HG03196 (cell line): ENCODE measurements around the gene GPBP1.
"Not testable (repeated sequence)": the region's sequence is repeated elsewhere in the genome, so short reads cannot be mapped to it uniquely, and the experiment has no call there.

ENCODE experiments used
- ATAC-seq: cut with Tn5 transposase; IDR thresholded peaks from one replicate; pipeline ENCODE4 v1.9.1; 2021; ENCODE audit not compliant: unreplicated experiment

Gene GPBP1

DNA sequence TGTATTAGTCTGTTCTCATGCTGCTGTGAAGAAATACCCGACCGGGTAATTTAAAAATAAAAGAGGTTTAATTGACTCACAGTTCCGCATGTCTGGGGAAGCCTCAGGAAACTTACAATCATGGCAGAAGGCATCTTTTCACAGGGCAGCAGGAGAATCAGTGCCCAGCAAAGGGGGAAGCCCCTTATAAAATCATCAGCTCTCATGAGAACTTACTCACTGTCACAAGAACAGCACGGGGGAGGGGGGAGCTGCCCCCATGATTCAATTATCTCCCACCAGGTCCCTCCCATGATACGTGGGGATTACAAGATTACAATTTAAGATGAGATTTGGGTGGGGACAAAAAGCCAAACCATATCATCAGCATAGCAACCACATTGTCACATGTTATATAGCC is 102.5 kb downstream of the GPBP1 start:
- no peak for ATAC-seq

DNA sequence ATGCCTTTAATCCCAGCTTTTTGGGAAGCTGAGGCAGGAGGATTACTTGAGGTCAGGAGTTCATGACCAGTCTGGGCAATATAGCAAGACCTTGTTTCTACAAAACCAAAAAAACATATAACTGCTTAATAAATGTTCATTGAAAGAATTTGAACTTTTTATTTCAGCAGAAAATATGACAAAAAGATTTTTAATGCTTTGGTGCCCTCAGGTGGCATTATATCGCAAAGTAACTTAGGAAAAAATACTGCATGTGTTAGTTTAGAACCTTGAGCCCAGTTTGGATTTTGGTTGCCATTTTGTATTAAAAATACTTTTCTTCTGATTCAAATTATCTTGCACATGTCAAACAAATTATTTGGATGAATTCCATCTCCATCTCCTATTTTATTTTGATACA is 103.2 kb downstream of the GPBP1 start:
- no peak for ATAC-seq

DNA sequence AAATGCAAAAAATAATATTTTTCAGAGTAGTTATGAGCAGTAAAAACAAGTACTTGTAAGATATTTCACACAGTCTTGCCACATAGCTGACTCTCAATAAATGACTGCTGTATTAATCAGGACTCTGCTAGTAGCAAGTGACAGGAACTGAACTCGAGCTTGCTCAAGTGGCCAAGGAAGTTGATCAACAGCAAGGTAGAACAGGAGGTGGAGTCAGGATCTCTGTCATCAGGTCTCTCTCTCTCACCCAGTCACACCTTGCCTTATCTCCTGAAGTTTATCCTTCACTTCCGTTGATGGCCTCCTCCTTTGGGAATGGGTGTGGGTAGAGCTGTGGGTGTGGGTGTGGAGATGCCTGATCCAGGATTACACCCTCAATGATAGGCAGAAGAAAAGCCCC is 107.0 kb downstream of the GPBP1 start:
- ATAC-seq, result no peak

DNA sequence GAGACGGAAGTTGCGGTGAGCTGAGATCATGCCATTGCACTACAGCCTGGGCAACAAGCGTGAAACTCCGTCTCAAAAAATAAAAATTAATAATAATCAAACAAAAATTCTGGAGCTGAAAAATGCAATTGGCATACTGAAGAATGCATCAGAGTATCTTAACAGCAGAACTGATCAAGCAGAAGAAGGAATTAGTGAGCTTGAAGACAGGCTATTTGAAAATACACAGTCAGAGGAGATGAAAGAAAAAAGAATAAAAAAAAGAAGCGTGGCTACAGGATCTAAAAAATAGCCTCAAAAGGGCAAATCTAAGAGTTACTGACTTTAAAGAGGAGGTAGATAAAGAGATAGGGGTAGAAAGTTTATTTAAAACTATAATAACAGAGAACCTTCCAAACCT is 111.2 kb downstream of the GPBP1 start:
- not testable (repeated sequence) for ATAC-seq

DNA sequence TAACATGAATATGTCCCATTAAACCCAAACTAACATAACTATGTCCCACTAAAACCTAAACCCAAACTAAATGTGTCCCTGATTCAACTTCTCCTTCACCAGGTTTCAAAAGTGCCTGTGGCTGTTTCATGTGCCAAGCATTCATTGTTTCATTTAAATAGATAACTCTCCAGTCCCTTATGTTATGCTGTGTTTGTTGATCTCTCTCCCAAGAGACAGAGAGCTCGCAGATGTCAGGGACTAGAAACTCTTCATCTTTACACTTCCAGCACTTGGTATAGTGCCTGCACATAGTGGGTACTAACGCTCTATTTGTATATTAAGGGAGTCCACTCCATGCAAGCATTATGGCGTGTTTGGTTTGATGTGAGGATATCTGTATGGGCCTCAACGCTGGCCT is 118.0 kb downstream of the GPBP1 start:
- ATAC-seq, result no peak

DNA sequence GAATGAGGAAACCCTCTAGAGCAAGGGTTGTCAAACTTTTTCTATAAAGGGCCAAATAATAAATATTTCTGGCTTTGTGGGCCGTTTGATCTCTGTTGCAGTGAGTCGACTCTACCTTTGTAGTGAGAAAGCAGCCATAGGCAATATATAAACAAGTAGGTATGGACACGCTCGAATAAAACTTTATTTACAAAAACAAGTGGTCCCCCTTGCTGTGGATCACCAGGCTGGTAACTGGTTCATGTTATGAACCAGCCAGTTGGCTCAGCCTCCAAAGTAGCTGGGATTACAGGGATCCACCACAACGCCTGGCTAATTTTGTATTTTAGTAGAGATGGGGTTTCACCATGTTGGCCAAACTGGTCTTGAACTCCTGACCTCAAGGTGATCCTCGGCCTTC is 118.5 kb downstream of the GPBP1 start:
- no peak for ATAC-seq

DNA sequence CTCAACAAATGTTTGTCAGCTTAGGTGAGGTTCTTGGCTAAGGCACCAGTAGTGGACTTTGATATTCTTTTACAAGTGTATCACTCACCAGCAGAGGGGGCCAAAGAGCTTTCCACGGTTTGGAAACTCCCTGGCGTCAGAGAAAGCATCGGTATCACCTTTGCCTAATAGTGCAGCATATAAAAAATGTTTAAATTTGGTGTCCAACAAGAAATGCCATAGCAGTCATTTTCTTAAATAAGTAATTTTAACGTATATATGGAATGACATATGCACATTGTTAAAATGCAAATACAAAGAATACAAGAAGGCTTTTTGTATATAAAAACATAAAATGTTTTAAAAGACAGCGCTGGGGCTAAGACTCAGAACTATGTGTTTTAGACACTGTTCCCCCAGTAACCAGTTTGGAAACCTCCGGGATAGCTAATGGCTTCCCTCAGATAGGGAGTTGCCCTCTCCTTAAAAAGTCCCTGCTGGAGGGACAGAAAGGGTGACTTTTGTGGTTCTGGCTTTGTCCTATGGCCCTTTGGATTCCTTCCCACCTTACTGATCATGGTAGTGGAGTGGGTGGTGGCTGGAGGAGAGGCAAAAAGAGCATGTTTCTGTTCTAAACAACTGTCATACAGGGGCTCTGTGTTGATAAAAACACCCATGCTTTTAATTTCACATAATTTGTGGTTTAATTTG is 124.6 kb downstream of the GPBP1 start:
- ATAC-seq, result peak; percentile 76

DNA sequence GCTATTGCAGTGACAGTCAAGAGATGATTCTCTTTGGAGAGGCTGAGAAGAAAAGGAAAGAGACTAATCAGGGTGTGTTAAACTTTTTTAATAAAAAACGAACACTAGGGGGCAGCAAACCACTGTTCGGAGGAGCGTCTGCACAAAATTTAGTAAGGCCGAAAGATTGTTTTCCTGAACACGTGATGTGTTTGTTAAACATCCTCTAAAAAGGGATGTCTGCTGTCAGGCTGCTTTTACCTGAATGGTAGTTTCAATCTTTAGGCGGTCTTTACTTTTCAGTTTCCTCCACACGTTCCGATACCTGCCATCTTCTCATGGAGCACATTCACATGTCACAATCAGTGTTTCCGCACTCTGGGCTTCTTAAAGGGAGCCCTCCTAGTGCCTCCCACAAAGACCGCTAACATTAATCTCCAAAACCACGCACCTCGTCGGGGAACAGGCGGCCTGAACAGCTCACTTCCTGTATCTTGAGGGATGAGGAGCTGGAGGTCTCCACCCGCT is 125.2 kb downstream of the GPBP1 start:
- no peak for ATAC-seq

DNA sequence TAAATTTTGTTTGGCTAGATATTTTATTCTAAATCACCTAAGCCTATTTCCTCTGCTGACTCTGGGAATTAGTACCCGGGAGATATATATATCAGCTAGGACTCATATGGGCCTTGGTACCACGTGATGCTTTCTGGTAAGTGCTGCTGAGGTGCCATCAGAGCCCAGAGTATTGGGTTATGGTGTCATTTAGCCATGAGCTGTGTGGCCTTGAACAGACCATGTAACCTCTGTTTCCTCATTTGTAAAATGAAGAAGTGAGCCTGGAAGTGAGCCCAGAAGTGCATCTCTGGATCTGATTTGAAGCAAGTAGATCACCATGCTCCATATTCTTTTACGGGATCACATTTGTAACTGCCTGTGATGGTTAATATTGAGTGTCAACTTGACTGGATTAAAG is 126.1 kb downstream of the GPBP1 start:
- no peak for ATAC-seq

DNA sequence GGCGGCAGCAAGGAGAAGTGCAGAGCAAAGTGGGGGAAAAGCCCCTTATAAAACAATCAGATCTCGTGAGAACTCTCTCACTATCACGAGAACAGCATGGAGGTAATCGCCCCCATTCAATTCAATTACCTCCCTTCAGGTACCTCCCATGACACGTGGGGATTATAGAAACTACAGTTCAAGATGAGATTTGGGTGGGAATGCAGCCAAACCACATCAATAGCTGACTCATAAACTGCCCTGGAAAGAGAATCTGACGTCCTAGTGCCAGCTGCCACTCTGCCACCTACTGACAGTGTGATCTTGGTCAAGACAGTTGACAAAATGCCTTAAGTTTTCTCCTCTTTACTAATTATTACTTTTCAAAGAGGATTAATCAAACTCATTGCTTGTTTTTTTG is 128.3 kb downstream of the GPBP1 start:
- no peak for ATAC-seq

DNA sequence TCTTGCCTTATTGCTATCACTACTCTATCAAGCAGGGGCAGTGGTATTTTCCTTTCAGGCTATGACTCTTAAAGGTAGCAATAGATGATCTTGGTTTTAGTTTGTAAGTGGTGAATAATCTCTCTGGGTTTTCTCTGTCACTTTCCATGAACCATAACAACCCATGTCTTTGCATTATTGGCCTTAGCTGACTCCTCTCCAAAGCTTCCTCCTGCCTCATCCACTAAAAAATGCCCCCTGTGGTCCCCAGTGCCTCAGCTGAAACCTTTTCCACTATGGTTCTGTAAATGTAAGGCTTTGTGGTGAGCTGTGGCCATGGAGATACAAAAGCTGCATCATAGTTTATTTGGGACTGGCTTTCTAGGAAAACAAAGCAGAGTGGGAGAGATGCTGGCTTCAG is 128.8 kb downstream of the GPBP1 start:
- no peak for ATAC-seq

DNA sequence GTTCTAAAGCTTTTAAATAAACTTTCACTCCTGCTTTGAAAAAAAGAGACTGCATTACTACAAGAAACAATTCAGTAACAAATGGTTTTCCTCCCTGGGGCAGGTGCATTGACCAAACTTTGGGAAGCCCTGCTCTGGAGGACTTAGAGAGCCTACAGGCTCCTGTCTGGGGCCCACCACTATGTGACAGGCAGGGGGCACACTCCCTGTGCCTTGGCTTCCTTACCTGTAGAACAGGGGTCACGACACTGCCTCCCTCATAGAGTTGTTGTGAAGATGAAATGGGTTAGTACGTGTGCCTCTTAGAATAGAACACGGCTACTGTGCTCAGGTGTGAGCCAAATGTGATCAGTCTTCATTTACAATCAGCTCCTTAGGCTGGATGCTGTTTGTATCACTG is 130.1 kb downstream of the GPBP1 start:
- ATAC-seq, result no peak

DNA sequence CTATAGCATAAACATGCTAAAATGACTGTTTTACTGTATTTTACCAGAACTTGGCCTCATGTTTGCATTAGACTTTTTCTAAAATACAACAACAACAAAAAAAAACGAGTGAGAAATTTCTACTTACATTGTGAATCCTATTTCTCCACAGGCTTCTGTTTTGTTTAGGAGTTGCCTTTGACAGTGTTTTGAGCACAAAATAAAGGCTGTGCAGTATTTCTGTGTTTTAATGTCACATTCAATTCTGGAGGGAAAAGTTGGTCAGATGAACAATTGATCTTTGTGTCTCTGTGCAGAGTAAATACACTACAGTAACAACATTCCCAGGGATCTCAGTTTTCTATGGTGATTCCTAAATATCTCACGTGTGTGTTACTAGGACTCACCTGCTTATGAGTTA is 131.1 kb downstream of the GPBP1 start:
- no peak for ATAC-seq

DNA sequence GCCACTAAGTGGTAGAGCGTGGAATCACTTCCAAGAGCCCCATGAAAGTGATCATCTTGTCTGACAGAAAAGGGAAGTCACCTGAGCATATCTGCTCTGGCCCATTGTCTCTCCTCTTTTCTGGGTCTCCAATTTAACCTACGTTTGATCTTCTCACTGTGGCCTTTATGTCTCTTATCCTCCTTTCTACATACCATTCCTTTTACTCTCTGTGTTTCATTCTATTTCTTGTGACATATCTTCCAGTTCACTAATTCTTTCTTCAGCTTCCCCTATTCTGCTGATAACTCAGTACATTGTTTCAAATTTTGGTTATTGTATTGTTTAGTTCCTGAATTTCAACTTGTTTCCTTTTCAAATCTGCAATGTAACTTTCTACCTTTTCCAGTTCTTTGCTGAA is 132.5 kb downstream of the GPBP1 start:
- ATAC-seq, result no peak

DNA sequence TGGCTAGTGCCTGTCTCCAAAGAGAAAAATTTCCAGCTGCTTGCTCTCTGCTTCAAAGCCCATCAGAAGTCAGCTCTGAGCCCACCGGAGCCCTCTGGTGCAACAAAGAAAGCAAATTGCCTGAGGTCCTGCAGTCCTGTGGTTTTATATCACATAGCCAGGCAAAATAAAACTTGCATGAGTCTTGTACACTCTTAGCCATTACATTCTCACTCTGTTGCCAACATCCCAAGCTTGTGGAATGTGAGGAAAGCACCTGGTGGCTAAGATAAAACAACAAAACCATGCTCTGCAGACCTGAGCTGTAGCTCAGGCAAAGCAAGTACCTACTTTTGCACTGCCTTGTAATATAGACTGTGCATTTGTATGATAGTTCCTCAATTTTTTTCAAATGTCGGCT is 133.7 kb downstream of the GPBP1 start:
- no peak for ATAC-seq

DNA sequence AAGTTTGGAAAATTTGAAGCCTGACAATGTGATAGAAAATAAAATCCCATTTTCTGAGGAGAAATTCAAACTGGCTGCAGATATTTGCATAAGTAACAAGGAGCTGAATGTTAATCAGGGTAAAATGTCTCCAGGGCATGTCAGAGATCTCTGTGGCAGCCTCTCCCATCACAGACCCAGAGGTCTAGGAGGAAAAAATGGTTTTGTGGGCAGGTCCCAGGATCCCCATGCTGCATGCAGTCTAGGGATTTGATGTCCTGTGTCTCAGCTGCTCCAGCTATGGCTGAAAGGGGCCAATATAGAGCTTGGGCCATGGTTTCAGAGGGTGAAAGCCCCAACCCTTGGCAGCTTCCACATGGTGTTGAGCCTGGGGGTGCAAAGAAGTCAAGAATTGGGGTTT is 135.2 kb downstream of the GPBP1 start:
- ATAC-seq, result not testable (repeated sequence)

DNA sequence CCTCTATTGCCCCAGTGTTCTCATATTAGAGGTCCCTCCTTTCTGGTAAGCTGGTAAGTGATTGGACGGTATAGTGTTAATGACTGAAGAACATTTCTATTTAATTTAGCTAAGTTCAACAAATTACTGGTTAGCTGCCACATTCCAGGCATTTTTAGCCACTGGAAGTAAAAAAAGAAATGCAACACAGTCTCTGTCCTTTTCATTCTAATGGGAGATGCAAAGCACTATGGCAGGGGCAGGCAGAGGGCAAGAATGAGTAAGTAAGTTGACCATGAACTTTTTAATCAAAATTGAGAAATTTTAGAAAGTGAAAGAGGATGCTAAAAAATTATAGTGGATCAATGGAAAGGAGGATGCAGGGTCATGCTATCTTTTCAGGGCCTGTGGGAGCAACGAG is 137.4 kb downstream of the GPBP1 start:
- ATAC-seq, result no peak

DNA sequence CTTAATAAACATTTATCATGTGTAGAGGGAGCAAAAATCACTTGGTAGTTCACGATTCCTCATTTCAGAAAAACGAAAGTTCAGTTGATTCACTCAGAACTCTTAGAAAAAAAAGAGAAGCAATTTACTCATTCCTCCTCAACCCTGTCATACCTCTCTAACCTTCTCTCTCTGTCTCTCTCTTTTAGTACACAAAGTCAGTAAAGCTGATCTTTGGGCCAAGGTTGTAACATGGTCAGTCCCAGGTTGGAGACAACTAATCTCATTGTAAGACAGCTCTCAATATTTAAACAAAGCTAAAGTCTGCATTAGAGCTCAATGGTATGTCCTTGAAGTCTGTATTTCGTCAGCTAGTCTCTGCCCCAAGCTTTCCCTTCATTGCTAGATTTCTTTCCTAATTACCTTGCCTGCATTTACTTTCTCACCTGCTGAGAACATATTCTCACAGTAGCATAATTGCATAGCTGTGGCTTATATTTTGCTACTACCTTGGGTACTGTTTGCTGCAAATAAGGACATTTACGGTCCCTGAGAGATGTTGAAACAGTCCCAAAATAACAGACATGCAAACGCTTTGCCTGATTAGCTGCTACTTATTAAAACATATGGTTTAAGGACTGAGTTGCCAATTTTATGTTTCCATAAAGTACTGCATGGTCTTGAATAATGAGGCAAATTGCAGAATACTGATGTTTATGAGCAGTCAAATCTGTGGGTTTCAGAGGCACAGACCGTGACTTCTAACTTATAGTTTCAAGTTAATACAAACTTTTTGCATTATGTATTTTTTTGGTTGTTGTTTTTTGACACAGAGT is 138.3 kb downstream of the GPBP1 start:
- no peak for ATAC-seq

DNA sequence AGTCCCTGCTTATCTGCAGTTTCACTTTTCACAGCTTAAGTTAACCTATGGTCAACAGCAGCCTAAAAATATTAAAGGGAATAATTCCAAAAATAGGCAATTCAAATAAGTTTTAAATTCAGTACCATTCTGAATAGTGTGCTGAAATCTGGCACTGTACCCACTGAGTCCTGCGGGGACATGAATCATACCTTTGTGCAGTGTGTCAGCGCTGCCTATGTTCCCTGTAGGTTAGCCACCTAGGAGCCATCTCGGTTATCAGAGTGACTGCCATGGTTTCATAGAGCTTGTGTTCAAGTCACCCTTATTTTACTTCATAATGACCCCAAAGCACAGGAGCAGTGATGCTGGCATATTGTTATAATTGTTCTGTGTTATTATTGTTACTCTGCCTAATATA is 139.9 kb downstream of the GPBP1 start:
- ATAC-seq, result no peak
